ENCODE data around the gene SUSD4.

GRCh38 chr1:223225061-223225460, 138.9 kb downstream of the SUSD4 start:
- TF ChIP-seq CTCF (conservative IDR thresholded peaks at IDR 0.05; ENCODE audit: low read length) (no peak), EZH2phosphoT487 (IDR thresholded peaks at IDR 0.05; ENCODE audit: borderline replicate concordance) (no peak)
